Measurements from ENCODE around the gene RASSF8.

Gene RASSF8

DNA sequence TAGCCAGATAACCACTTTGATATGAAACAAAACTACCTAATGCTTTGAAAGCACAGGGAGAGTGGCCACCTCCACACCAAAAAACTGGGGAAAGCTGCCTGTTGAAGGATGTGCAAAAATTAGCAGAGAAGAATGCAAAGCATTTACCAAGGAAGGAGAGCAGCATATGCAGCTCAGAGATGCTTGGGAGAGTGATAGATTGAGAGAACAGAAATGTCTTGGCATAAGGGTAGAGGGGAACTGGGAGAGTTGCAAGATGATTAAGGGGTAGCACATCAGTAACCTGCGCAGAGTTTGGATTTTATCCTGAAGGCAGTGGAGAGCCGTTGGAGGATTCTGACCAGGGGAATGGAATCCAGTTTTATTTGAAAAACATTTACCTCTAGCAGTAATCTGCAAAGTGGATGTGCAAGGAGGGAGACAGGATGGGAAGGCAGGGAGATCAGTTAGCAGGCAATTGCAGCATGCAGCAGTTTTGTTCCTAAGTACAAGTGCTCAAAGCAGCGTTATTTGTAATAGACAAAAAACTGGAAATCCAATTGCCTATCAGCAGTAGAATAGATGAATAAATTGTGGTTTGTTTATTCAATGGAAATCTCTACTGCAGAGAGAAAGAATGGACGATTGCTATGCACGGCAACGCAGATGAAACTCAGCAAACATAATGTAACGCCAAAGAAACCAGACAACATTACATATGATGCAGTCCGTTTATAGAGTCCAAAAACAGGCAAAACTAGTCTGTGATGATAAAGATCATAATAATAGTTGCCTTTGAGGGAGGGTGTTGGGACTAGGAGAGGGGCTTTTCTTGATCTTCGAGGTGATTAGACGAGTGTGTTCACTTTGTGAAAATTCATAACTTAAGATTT is 84.9 kb downstream of the RASSF8 start:
- no peak for DNase-seq (ENCODE audit: low read depth, low spot score)
- TF ChIP-seq, protein P1, sequence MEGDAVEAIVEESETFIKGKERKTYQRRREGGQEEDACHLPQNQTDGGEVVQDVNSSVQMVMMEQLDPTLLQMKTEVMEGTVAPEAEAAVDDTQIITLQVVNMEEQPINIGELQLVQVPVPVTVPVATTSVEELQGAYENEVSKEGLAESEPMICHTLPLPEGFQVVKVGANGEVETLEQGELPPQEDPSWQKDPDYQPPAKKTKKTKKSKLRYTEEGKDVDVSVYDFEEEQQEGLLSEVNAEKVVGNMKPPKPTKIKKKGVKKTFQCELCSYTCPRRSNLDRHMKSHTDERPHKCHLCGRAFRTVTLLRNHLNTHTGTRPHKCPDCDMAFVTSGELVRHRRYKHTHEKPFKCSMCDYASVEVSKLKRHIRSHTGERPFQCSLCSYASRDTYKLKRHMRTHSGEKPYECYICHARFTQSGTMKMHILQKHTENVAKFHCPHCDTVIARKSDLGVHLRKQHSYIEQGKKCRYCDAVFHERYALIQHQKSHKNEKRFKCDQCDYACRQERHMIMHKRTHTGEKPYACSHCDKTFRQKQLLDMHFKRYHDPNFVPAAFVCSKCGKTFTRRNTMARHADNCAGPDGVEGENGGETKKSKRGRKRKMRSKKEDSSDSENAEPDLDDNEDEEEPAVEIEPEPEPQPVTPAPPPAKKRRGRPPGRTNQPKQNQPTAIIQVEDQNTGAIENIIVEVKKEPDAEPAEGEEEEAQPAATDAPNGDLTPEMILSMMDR (IDR thresholded peaks at IDR 0.05; ENCODE audit: low read depth, low read length): no peak
- no peak overlapping the region for H3K4me3 ChIP-seq (ENCODE audit: low read depth, low read length)
- in situ Hi-C loops (cut with HindIII; ENCODE audit: low sequenced_read_pairs): no loop called here

DNA sequence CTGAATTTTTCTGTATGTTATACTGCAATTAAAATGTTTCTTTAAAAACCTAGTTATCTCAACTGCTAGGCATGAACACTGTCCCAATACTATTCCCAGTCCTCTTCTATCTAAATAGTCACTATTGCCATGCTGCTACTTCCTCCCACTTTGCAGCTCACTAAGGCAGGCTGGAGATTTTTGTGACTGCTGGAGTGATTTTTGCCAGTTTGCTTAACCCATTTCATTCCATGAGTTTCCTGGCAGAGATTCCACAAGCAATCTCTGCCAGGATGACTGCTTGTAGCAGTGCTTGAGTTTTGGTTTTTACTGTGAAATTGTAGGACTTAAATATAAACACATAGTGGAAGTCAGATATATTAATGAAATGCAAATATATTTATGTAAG is 85.5 kb downstream of the RASSF8 start:
- H3K4me3 ChIP-seq (ENCODE audit: low read depth, low read length): no peak overlapping the region
- TF ChIP-seq, protein P1 (IDR thresholded peaks at IDR 0.05; ENCODE audit: low read depth, low read length): no peak
- in situ Hi-C loops (cut with HindIII; ENCODE audit: low sequenced_read_pairs): no loop called here
- peak; percentile 57 for DNase-seq (ENCODE audit: low read depth, low spot score)

DNA sequence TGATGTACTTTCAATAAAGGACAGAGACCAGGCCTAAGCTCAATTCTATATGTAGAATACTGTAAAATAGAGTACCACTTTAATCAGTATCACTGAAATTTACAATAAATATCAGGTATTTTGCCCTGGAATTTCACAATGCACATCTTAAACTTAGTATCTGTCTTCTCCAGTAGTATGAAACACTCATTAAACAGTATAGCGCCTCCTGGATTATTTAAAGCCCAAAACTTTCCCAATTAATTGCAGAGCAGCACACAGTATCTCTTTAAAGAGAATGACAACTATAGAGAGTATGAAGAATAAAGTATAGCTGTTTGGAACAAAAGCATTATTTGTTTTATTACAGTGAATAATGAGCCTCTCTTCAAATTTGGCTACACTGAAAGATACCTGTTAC is 86.1 kb downstream of the RASSF8 start:
- TF ChIP-seq, protein P1 (IDR thresholded peaks at IDR 0.05; ENCODE audit: low read depth, low read length): no peak
- no peak overlapping the region for H3K4me3 ChIP-seq (ENCODE audit: low read depth, low read length)
- in situ Hi-C loops (cut with HindIII; ENCODE audit: low sequenced_read_pairs): no loop called here
- DNase-seq (ENCODE audit: low read depth, low spot score): no peak

DNA sequence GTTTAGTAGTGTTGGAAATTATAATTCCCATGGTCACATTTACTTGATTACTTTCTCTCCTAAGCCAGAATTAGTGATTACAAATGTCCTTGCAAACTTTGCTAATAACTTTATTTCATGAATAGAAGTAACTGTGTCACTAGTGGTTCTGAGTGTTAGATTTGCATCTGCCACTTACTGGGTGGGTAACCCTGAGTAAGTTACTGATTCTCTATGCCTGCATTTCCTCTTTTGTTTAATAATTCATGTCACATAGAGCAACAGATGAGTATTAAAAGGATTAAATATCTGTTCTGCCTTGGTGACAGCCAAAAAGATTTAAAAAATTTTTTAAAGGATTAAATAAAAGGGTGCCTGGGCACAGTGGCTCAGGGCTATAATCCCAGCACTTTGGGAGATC is 87.7 kb downstream of the RASSF8 start:
- in situ Hi-C loops (cut with HindIII; ENCODE audit: low sequenced_read_pairs): no loop called here
- DNase-seq (ENCODE audit: low read depth, low spot score): no peak
- TF ChIP-seq, protein P1 (IDR thresholded peaks at IDR 0.05; ENCODE audit: low read depth, low read length): no peak
- H3K4me3 ChIP-seq (ENCODE audit: low read depth, low read length): no peak overlapping the region

DNA sequence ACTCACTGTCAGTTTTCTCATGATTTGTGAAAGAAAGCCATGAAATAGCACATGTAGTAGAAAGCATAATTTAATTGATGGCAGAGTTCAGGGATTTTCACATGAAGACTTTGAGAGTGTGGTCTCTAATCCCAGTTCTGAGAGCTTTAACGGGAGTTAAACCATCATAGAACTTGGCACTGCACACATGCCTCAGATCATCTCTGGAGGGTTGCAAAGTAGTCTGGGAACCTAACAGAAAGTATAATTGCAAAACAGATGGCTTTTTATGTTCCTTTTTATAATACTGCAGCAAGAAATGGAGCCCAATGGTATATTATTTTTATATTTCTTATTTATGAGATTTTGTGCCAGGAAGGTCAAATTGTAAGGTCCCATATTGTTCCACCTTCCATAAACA is 88.4 kb downstream of the RASSF8 start:
- TF ChIP-seq, protein P1 (IDR thresholded peaks at IDR 0.05; ENCODE audit: low read depth, low read length): no peak
- H3K4me3 ChIP-seq (ENCODE audit: low read depth, low read length): no peak overlapping the region
- no peak for DNase-seq (ENCODE audit: low read depth, low spot score)
- in situ Hi-C loops (cut with HindIII; ENCODE audit: low sequenced_read_pairs): no loop called here

DNA sequence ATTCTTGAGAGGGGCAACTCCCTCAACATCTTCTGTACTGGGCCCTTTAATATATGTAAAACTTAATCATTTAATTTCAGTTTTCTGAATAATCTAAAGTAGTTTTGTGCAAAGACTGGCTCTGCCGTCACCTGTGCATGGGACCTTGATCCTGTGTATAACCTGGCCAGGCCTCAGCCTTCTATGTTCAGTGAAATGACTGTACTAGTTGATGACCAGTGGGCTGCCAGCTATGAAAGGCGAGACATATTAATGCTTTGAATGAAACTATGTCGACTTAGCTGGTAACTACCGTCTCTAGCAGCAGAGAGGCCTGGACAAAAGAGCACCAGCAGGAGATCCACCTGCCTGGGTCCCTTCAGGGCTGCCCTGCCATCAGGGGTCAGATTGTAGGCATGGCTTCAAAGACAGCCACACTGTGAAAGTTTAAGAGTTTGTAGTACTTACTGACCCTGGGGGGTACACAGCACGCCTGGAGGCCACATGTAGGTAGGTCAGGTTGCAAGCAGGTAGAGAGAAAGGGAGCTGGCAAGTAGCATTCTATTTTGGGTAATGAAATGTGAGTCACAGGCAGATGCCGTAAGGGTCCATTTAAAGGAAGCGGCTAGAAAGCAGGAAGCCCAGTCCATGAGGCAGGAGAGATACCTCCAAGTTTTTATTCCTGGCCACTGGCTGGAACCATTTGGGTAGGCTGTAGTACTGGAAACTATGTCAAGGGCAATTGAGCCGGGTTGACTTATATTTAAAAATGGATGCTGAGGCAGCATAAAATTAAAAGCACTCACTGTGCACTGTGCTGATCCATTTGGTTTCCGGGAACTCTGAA is 89.1 kb downstream of the RASSF8 start:
- no peak for DNase-seq (ENCODE audit: low read depth, low spot score)
- in situ Hi-C loops (cut with HindIII; ENCODE audit: low sequenced_read_pairs): no loop called here
- H3K4me3 ChIP-seq (ENCODE audit: low read depth, low read length): no peak overlapping the region
- TF ChIP-seq, protein P1 (IDR thresholded peaks at IDR 0.05; ENCODE audit: low read depth, low read length): no peak

Data from astrocyte of the spinal cord (primary cell).